ENCODE data around the gene WDR48.

The WDR48 gene

DNA sequence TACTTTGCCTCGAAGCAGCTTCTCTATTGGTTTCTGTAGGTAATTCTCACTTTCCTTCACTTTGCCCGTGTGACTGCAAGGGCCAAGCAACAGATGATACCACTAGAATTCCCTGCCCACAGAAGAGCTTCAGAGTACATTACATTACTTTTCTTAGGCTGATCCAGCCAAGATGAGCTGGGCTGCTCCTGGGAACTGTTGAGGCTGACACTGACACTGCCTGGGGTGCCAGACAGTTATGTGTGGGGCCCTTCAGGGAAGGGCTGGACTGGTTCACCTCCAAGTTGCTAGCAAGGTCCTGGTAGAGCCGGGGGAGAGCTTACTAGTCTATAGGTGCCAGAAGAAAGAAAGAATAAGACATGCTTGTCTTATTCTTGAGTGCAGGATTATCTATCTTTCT is 36.6 kb downstream of the WDR48 start:
- TF ChIP-seq, protein P1, sequence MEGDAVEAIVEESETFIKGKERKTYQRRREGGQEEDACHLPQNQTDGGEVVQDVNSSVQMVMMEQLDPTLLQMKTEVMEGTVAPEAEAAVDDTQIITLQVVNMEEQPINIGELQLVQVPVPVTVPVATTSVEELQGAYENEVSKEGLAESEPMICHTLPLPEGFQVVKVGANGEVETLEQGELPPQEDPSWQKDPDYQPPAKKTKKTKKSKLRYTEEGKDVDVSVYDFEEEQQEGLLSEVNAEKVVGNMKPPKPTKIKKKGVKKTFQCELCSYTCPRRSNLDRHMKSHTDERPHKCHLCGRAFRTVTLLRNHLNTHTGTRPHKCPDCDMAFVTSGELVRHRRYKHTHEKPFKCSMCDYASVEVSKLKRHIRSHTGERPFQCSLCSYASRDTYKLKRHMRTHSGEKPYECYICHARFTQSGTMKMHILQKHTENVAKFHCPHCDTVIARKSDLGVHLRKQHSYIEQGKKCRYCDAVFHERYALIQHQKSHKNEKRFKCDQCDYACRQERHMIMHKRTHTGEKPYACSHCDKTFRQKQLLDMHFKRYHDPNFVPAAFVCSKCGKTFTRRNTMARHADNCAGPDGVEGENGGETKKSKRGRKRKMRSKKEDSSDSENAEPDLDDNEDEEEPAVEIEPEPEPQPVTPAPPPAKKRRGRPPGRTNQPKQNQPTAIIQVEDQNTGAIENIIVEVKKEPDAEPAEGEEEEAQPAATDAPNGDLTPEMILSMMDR (IDR thresholded peaks at IDR 0.05): no peak

DNA sequence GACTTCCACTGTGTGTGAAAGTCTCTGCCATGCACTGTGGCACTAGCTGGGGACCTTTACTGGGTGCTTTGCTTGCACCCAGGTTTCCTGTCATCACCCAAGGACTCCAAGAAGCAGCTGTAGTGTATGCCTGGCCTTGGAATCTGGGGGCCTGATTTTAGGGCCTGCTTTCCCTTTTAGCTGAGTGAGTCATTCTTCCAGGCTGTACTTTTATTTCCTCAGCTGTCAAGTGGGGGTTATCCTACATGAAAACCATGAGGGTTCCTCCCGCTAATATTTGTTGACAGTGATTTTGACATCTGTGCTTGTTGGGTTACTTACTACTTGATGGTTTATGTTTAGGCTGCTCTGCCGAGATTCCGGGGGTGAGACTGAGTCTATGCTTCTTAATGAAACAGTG is 37.1 kb downstream of the WDR48 start:
- TF ChIP-seq, protein P1 (IDR thresholded peaks at IDR 0.05): no peak

DNA sequence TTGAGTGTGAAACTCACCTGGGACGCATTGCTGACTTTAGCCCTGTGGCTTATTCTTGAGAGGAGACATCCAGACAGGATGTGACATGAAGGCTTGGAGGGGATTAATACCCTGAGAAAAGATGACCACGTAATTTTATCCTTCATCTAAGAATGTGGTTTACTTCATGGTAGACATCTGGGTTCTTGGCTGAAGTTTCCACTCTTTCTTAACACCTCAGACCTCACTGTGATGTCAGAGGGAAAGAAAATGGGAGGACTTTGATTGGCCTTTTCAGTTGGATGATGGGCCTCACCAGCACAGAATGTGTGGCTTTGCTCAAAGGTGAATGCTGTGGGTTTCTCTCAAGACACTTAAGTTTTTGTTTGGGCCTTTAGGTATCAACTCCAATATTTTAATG is 39.1 kb downstream of the WDR48 start:
- TF ChIP-seq, protein P1 (IDR thresholded peaks at IDR 0.05): no peak

GRCh38 chr3:39094851-39095677 is 43.2 kb downstream of the WDR48 start:
- TF ChIP-seq, protein P1 (IDR thresholded peaks at IDR 0.05): no peak

- TF ChIP-seq, protein P1 (IDR thresholded peaks at IDR 0.05): no peak
These were observed 44.0 kb downstream of the WDR48 start for GRCh38 chr3:39095778-39096177.

DNA sequence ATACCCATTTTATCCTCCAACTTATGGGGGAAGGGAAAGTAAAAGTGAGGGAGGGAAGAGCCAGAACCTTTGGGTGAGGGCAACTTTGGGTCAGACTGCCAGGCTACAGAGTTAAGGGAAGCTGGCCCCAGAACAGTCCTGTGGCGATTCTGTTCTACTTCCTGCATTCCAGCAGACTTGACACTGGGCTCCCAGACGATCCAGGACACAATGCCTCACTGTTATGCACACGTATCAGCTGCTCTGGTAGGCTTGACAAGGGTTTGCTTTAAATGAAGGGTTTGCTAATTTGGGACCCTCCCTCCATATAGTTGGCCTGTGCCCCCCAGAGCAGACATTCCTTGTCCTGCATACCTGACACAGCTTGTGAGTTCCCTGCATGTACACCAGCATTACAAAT is 45.0 kb downstream of the WDR48 start:
- TF ChIP-seq, protein P1 (IDR thresholded peaks at IDR 0.05): no peak

DNA sequence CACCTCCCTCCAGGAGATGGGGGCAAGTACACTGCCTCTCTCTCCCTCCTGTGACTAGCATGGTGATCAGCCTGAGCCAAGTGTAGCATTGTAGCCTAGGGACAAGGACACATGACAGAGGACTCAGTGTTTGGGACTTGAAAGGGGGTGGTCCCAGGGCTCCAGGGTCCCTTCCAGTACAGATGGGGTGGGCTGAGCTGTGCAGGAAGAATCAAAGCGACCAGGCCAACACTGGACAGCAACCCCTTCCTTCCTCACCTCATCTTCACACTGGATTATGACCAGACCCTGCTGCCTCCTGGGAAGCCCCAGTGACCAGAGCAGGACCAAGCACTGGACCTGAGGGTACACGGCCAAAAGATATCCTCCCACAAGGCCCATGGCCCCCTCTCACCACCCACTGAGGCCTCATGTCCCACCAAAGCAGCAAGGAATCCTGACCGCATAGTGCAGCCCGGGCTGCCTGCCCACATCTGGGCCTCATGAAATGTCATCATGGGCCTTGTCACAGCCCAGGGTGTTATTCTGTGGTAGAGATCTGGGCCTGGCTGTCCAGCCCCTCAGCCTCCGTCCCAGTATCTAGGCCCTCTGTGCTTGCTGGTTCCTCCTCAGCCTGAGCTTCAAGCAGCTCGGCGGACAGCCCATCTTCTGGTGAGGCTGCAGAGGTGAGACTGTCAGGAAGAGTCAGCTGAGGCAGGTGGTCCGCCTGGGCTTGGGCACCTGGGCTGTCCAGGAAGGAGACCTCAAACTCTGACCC is 46.1 kb downstream of the WDR48 start:
- TF ChIP-seq, protein P1 (IDR thresholded peaks at IDR 0.05): no peak

All from LNCAP (cell line).